Measurements from ENCODE around the gene GRK2. TPM values are rescaled to one million over a fixed set of nuclear protein-coding genes. Genes with fewer than 3 reads are reported as not detected.
A peak's percentile ranks its signal among the peaks of the same experiment; 100 is the strongest.

GRK2 gene
- total RNA-seq, 1 donor from 2014 or later: 46.8 TPM

GRCh38 chr11:67289651-67290479, 23.6 kb downstream of the GRK2 start:
- H3K4me3 ChIP-seq (ENCODE audit: low read depth, low read length): peak overlapping the region; percentile 66
- no peak for TF ChIP-seq CTCF (conservative IDR thresholded peaks at IDR 0.05; ENCODE audit: low read depth, low read length)
- no peak for DNase-seq (ENCODE audit: low read depth)

- no peak overlapping the region for H3K4me3 ChIP-seq (ENCODE audit: low read depth, low read length)
- no peak for DNase-seq (ENCODE audit: low read depth)
Measured at GRCh38 chr11:67290801-67291200, 24.5 kb downstream of the GRK2 start.

DNA sequence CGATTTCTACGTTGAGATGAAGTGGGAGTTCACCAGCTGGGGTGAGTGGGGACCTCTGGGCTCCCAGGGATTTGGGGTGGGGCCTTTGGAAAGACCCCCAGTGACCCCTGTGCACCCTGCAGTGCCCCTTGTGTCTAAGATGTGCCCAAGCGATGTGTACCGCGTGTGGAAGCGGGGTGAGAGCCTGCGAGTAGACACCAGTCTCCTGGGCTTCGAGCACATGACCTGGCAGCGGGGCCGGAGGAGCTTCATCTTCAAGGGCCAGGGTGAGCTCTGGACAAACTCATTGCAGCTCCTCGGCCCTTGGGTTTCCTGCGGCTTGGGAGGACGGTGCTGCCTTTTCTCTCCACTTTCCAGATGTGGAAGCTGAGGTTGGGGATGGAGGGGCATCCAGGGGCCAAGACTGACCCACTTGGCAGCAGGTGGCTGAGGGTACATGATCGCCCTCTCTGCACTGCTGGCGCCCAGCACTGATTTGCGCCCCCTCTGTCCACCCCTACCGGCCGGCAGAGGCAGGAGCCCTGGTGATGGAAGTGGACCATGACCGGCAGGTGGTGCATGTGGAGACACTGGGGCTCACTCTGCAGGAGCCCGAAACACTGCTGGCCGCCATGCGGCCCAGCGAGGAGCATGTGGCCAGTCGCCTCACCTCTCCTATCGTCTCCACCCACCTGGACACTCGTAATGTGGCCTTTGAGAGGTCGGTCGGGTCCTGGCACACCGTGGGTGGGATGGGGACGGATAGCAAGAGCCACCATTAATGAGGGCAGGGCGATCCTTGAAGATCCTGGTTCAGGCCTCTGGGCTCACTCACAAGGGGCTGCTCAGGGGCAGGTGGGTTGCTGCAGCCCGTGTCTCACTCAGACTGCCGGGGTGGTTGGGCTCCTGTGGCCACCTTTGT, 25.5 kb downstream of the GRK2 start:
- no peak for TF ChIP-seq CTCF (conservative IDR thresholded peaks at IDR 0.05; ENCODE audit: low read depth, low read length)
- no peak overlapping the region for H3K4me3 ChIP-seq (ENCODE audit: low read depth, low read length)
- no peak for DNase-seq (ENCODE audit: low read depth)

More at GRCh38 chr11:67290801-67291200, 24.5 kb downstream of the GRK2 start:
- no peak for TF ChIP-seq CTCF (conservative IDR thresholded peaks at IDR 0.05; ENCODE audit: low read depth, low read length)

DNA sequence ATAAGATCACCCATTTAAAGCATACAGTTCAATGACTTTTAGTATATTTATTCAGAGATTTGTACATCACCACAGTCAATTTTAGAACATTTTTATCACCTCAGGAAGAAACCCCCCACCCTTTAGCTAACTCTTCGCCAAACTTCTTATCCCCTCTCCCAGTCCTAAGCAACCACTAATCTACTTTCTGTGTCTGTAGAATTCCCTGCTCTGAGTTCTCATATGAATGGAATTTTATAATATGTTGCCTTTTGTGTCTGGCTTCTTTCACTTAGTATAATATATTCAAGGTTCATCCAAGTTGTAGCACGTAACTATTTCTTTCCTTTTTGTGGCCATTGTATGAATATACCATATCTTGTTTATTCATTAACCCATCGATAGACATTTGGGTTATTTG, 26.4 kb downstream of the GRK2 start:
- no peak for DNase-seq (ENCODE audit: low read depth)
- TF ChIP-seq CTCF (conservative IDR thresholded peaks at IDR 0.05; ENCODE audit: low read depth, low read length): no peak
- H3K4me3 ChIP-seq (ENCODE audit: low read depth, low read length): no peak overlapping the region

- no peak for DNase-seq (ENCODE audit: low read depth)
- TF ChIP-seq CTCF (conservative IDR thresholded peaks at IDR 0.05; ENCODE audit: low read depth, low read length): no peak
- H3K4me3 ChIP-seq (ENCODE audit: low read depth, low read length): no peak overlapping the region
Measured at GRCh38 chr11:67293090-67293489, 26.8 kb downstream of the GRK2 start.

DNA sequence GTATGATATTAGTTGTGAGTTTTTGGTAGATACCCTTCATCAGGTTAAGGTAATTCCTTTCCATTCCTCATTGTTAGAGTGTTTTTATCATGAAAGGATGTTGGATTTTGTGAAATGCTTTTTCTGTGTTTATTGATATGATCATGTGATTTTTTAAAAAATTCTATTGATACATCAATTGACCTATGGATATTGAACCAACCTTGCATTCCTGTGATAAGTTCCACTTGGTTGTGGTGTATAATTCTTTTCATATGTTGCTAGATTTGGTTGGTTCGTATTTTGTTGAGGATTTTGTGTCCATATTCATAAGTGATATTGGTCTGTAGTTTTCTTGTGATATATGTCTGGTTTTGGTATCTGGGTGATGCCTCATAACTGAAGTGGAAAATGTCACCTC, 29.6 kb downstream of the GRK2 start:
- no peak for TF ChIP-seq CTCF (conservative IDR thresholded peaks at IDR 0.05; ENCODE audit: low read depth, low read length)
- DNase-seq (ENCODE audit: low read depth): no peak
- H3K4me3 ChIP-seq (ENCODE audit: low read depth, low read length): no peak overlapping the region

Data from epithelial cell of proximal tubule (primary cell).